ENCODE data around the gene MAP2K5. TPM values are rescaled to one million over a fixed set of nuclear protein-coding genes. Genes with fewer than 3 reads are reported as not detected.

The MAP2K5 gene
- total and polyA plus RNA-seq, 9 of the 15 experiments (the other 6 are each of a cell fraction or from before 2014, with no cell fraction given): 0.41 to 16.5 (median 7.5) TPM

- no peak for TF ChIP-seq HNRNPL (IDR thresholded peaks at IDR 0.05; ENCODE audit: low read depth, low read length)
- TF ChIP-seq CTBP1 (IDR thresholded peaks at IDR 0.05; ENCODE audit: borderline replicate concordance): peak; percentile 92; the same call in 1 of the 2 replicates
- no peak for TF ChIP-seq IRF2 (CRISPR knock-in tag; IDR thresholded peaks at IDR 0.05)
- no peak for TF ChIP-seq PHF20 (IDR thresholded peaks at IDR 0.05; ENCODE audit: partially characterized antibody)
- no peak for TF ChIP-seq ZNF707 (CRISPR knock-in tag; conservative IDR thresholded peaks at IDR 0.05)
- no peak for TF ChIP-seq ETV1 (tag; conservative IDR thresholded peaks at IDR 0.05; ENCODE audit: low read depth)
- TF ChIP-seq ATF7 (IDR thresholded peaks at IDR 0.05): 0 out of 2 replicates have a peak, but pooled peaks have one; percentile 24
- TF ChIP-seq CREM (IDR thresholded peaks at IDR 0.05; ENCODE audit: low read depth): no peak
- TF ChIP-seq KDM1A (IDR thresholded peaks at IDR 0.05): peak; percentile 37 to 38; a peak in 2 of 4 replicates
- TF ChIP-seq ZNF184 (CRISPR knock-in tag; IDR thresholded peaks at IDR 0.05): peak; percentile 59; the same call in 1 of the 2 replicates
- peak; percentile 94 for TF ChIP-seq NFE2 (IDR thresholded peaks at IDR 0.05; ENCODE audit: low read depth)
- peak; percentile 51; the same call in 1 of the 2 replicates for TF ChIP-seq MAFF (IDR thresholded peaks at IDR 0.05; ENCODE audit: low read length)
These were observed 237.1 kb downstream of the MAP2K5 start (continued) for GRCh38 chr15:67779549-67780111.

- H3K9ac ChIP-seq (ENCODE audit: insufficient read depth in 1 of 2, low read depth in 2 of 2, low read length in 2 of 2): no peak overlapping the region
- H3K4me3 ChIP-seq: no peak overlapping the region
- WGBS (ENCODE audit: insufficient coverage, low coverage, missing lambda C conversion rate): 70% methylated on average over 3 of the region's 3 CpGs
- H3K4me2 ChIP-seq (ENCODE audit: insufficient read depth, low read length): no peak overlapping the region
- no peaks in the 10 kb centered on the region for H3K9me1 ChIP-seq (ENCODE audit: control insufficient read depth, insufficient read depth, low read length)
- intact Hi-C loops (cut with micrococcal nuclease) (no loop called here), in situ Hi-C loops (cut with MboI) (no loop called here)
- peaks cover 0 to 18% of the 10 kb centered on the region in 2 experiments; a peak in 3 of 5 replicates for H3K4me1 ChIP-seq (replicated peaks in 1 of 2; ENCODE audit: control insufficient read depth in 2 of 2, insufficient read depth in 2 of 2, low read length in 2 of 2)
- FAIRE-seq (no peak), DNase-seq (ENCODE audit: extremely low read depth in 1 of 4, low spot score in 3 of 4) (no peak), ATAC-seq (no peak)
- H2AFZ ChIP-seq (ENCODE audit: low read depth, low read length): no peak overlapping the region
- H3K36me3 ChIP-seq (ENCODE audit: control insufficient read depth, insufficient read depth, low read length): no peaks in the 10 kb centered on the region
- no peak overlapping the region for H3K27ac ChIP-seq (ENCODE audit: extremely low read depth, low read depth, low read length)
- no peaks in the 10 kb centered on the region for H4K20me1 ChIP-seq (replicated peaks; ENCODE audit: control insufficient read depth, insufficient read depth, low read length)
- H3K9me3 ChIP-seq (replicated peaks; ENCODE audit: control insufficient read depth, insufficient read depth, low read depth, low read length): no peaks in the 10 kb centered on the region
- H3K27me3 ChIP-seq (ENCODE audit: control insufficient read depth in 2 of 2, insufficient read depth in 2 of 2, low read length in 2 of 2): no peaks in the 10 kb centered on the region
- POLR2A ChIA-PET: interaction anchor here (1.3 kb wide), 1 partner anchor 8 kb away, joined by 3 read pairs; no protein-coding TSS in a partner anchor
- CTCF ChIA-PET (ENCODE audit: low intra/inter-chr PET ratio): no interaction called here
- no TSS peak for BruUV-seq (replicated peaks)
- H3K79me2 ChIP-seq (ENCODE audit: control insufficient read depth, insufficient read depth, low read length): no peaks in the 10 kb centered on the region
- TF ChIP-seq RBM15 (IDR thresholded peaks at IDR 0.05; ENCODE audit: insufficient read depth, low read length) (no peak), GTF3C2 (IDR thresholded peaks at IDR 0.05; ENCODE audit: borderline replicate concordance, extremely low read depth, insufficient read length) (no peak), HOMEZ (CRISPR knock-in tag; IDR thresholded peaks at IDR 0.05) (no peak), TFAP4 (CRISPR knock-in tag; IDR thresholded peaks at IDR 0.05; ENCODE audit: borderline replicate concordance) (no peak), GABPA (tag; conservative IDR thresholded peaks at IDR 0.05; ENCODE audit: low read depth) (no peak), ZBTB8A (IDR thresholded peaks at IDR 0.05; ENCODE audit: partially characterized antibody) (no peak)
These were observed 238.6 kb downstream of the MAP2K5 start for GRCh38 chr15:67781061-67781460.
